DND-41 (cell line): Measurements from ENCODE around the gene CEP112.

Experiments used
- ATAC-seq: fragments of 200-7000 bp; cut with Tn5 transposase; 3 replicates; pipeline ENCODE4 v1.9.1; 2021; ENCODE audit warnings: low read depth; ENCODE audit not compliant: insufficient read depth
- DNase-seq: peaks from one replicate; pipeline ENCODE4 v3.0.0-alpha.2; 2020
- H2AFZ ChIP-seq: 2 replicates; pipeline ENCODE4 v1.6.0; 2012; ENCODE audit warnings: low read depth, low read length
- H3K27ac ChIP-seq: 2 replicates; pipeline ENCODE4 v1.5.1; 2012; ENCODE audit warnings: low read length, inconsistent platforms
- H3K27me3 ChIP-seq: fragments of 200-600 bp; sonication (generic); 2 replicates; pipeline ENCODE4 v1.6.0; 2012; ENCODE audit warnings: low read length, mild to moderate bottlenecking, inconsistent platforms; ENCODE audit not compliant: insufficient read depth, poor library complexity
- H3K36me3 ChIP-seq: 2 replicates; pipeline ENCODE4 v1.5.1; 2012; ENCODE audit warnings: low read length, inconsistent platforms; ENCODE audit not compliant: insufficient read depth
- H3K4me1 ChIP-seq: 2 replicates; pipeline ENCODE4 v1.5.1; 2012; ENCODE audit warnings: mild to moderate bottlenecking, low read length; ENCODE audit not compliant: insufficient read depth
- H3K4me2 ChIP-seq: 2 replicates; pipeline ENCODE4 v1.6.0; 2012; ENCODE audit warnings: mild to moderate bottlenecking, moderate library complexity, low read length, inconsistent platforms; ENCODE audit not compliant: insufficient read depth
- H3K4me3 ChIP-seq, 2 experiments: fragments of 200-600 bp in 1 of 2; shearing (Covaris generic) in 1 of 2; 2 replicates each; pipeline ENCODE4 v1.5.1; 2012 to 2016; ENCODE audit warnings: inconsistent platforms in 2 of 2, low read length in 2 of 2, mild to moderate bottlenecking in 2 of 2, low read depth in 1 of 2, moderate library complexity in 1 of 2
- H3K79me2 ChIP-seq: 2 replicates; pipeline ENCODE4 v1.6.0; 2012; ENCODE audit warnings: low read length, inconsistent platforms; ENCODE audit not compliant: insufficient read depth
- H3K9ac ChIP-seq: 2 replicates; pipeline ENCODE4 v1.6.0; 2012; ENCODE audit warnings: low read depth, mild to moderate bottlenecking, inconsistent platforms, low read length, moderate library complexity
- H3K9me3 ChIP-seq: 2 replicates; pipeline ENCODE4 v1.5.1; 2012; ENCODE audit warnings: low read length, moderate library complexity, mild to moderate bottlenecking, inconsistent platforms; ENCODE audit not compliant: insufficient read depth, severe bottlenecking
- H4K20me1 ChIP-seq: 2 replicates; pipeline ENCODE4 v1.6.0; 2012; ENCODE audit warnings: low read length; ENCODE audit not compliant: insufficient read depth
- CTCF ChIP-seq: IDR thresholded peaks from 2 replicates; pipeline ENCODE4 v1.5.1; 2012; ENCODE audit warnings: borderline replicate concordance, low read length, moderate library complexity, mild to moderate bottlenecking; ENCODE audit not compliant: poor library complexity, severe bottlenecking; ENCODE audit errors: extremely low read depth
- EZH2 ChIP-seq: IDR thresholded peaks from 3 replicates; pipeline ENCODE4 v1.6.1; 2012; ENCODE audit warnings: borderline replicate concordance, low read depth, mild to moderate bottlenecking, moderate library complexity, low read length, inconsistent platforms; ENCODE audit not compliant: severe bottlenecking

The CEP112 gene

GRCh38 chr17:65703891-65704290, 488.0 kb downstream of the CEP112 start:
- no peak for DNase-seq
- TF ChIP-seq EZH2, result no peak
- no peak for TF ChIP-seq CTCF
- no peaks in the 10 kb centered on the region for H3K27me3 ChIP-seq
- H3K79me2 ChIP-seq, result no peaks in the 10 kb centered on the region
- H3K4me2 ChIP-seq, result no peak overlapping the region
- no peak overlapping the region for H3K4me3 ChIP-seq
- no peaks in the 10 kb centered on the region for H3K36me3 ChIP-seq
- no peaks in the 10 kb centered on the region for H3K4me1 ChIP-seq
- no peaks in the 10 kb centered on the region for H4K20me1 ChIP-seq
- no peak overlapping the region for H3K9ac ChIP-seq
- no peaks in the 10 kb centered on the region for H3K9me3 ChIP-seq
- no peak for ATAC-seq
- no peak overlapping the region for H2AFZ ChIP-seq
- no peak overlapping the region for H3K27ac ChIP-seq

GRCh38 chr17:65699459-65699858, 492.5 kb downstream of the CEP112 start:
- TF ChIP-seq EZH2, result no peak
- TF ChIP-seq CTCF, result no peak
- ATAC-seq (no peak), DNase-seq (no peak)
- H3K27me3 ChIP-seq, result no peaks in the 10 kb centered on the region
- no peaks in the 10 kb centered on the region for H3K9me3 ChIP-seq
- no peak overlapping the region for H3K4me2 ChIP-seq
- no peaks in the 10 kb centered on the region for H4K20me1 ChIP-seq
- H3K36me3 ChIP-seq, result no peaks in the 10 kb centered on the region
- no peaks in the 10 kb centered on the region for H3K4me1 ChIP-seq
- H3K4me3 ChIP-seq, result no peak overlapping the region
- no peak overlapping the region for H2AFZ ChIP-seq
- H3K79me2 ChIP-seq, result no peaks in the 10 kb centered on the region
- no peak overlapping the region for H3K27ac ChIP-seq
- H3K9ac ChIP-seq, result no peak overlapping the region

- Histone ChIP-seq H4K20me1 (no peaks in the 10 kb centered on the region), H3K4me3 (no peak overlapping the region), H3K4me2 (no peak overlapping the region), H3K4me1 (no peaks in the 10 kb centered on the region), H3K27ac (no peak overlapping the region), H3K79me2 (no peaks in the 10 kb centered on the region), H3K36me3 (no peaks in the 10 kb centered on the region), H3K9me3 (no peaks in the 10 kb centered on the region), H2AFZ (no peak overlapping the region), H3K27me3 (no peaks in the 10 kb centered on the region), H3K9ac (no peak overlapping the region)
- no peak for DNase-seq
- no peak for ATAC-seq
- no peak for TF ChIP-seq EZH2
- no peak for TF ChIP-seq CTCF
These were observed 493.4 kb downstream of the CEP112 start for GRCh38 chr17:65698381-65699061.
